Measurements from ENCODE around the gene ZNF19.
A peak's percentile ranks its signal among the peaks of the same experiment; 100 is the strongest.

Gene ZNF19

DNA sequence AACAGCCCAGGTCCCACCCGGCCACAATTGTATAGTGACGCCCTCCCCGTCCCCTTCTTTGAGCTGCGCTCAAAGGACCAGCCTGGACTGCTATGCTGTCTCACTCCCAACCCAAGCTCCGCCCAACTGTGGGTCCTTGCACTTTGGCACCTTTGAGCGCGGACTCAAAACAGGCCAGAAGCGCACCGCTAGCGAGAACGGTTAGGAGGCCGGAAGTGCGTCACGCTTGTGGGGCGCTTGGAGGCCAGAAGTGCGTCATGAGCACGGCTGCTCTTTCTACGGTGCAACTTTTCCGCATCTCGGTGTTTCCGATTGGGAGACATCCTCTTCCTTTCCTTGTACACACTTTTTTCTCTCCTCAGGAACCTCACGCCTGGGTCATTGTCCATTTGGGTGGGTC lies at the start of gene ZNF19:
Gene ZNF19 (minus strand): TSS at position 203 of the 400 bp plus-strand sequence. CDS start 7,210 bp downstream, outside the sequence.
- DNase-seq (ENCODE audit: low read depth in 3 of 3), result no peak

DNA sequence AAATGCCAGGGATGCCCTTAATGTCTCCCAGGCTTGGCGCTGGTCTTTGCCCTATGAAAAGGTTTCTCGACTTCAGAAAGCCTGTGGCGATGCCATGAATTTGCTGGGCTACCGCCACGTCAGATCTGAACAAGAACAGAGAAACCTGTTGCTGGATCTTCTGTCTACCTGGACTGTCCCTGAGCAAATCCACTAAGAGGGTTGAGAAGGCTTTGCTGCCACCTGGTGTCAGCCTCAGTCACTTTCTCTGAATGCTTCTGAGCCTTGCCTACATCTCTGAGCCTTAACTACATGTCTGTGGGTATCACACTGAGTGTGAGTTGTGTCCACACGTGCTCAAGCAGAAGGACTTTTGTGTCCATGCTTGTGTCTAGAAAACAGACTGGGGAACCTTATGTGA lies 48.5 kb upstream of the ZNF19 start:
- DNase-seq (ENCODE audit: low read depth in 3 of 3), result peak in 1 of 3 experiments; percentile 25

DNA sequence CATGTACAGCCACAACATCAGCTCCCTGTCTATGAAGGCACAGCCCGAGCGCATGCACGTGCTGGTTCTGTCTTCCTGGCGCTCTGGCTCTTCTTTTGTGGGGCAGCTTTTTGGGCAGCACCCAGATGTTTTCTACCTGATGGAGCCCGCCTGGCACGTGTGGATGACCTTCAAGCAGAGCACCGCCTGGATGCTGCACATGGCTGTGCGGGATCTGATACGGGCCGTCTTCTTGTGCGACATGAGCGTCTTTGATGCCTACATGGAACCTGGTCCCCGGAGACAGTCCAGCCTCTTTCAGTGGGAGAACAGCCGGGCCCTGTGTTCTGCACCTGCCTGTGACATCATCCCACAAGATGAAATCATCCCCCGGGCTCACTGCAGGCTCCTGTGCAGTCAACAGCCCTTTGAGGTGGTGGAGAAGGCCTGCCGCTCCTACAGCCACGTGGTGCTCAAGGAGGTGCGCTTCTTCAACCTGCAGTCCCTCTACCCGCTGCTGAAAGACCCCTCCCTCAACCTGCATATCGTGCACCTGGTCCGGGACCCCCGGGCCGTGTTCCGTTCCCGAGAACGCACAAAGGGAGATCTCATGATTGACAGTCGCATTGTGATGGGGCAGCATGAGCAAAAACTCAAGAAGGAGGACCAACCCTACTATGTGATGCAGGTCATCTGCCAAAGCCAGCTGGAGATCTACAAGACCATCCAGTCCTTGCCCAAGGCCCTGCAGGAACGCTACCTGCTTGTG lies 47.8 kb upstream of the ZNF19 start:
- no peak for DNase-seq (ENCODE audit: low read depth in 3 of 3)

DNA sequence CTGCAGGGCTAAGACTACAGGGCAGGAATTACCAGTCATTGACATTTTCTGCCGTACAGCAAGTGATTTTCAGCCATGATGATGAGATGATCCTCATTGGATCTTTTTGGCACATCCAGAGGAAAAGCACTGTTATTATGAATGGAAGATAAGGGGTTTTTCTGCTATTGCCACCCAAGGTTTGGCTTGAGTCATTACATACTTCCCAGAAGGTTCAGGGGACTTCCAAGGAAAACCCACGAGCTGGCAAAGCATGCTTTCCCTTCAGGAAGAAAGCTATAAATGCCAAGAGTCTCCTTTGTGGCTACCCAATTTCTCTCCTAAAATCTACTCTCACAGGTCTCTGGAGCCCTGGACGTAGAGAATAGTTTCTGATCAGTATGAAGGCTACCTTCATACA lies 43.2 kb upstream of the ZNF19 start:
- no peak for DNase-seq (ENCODE audit: low read depth in 3 of 3)

DNA sequence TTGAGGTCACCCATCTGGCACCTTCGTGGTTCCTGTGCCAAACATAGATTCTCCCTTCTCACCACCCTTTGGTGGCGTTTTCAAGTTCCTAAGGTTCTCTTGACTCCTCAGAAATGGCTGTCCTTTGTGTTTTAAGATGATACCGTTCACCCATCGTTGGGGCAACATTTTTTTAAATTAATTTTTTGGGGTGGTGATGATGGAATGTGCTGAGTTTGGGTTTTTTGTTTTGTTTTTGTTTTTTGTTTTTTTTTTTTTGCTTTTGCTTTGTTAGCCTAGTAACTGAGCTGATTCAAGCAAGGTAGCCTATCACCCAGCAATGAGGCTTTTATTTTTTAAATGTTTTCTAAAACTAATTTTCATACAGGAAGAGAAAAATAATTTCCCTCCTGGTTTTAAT lies 39.7 kb upstream of the ZNF19 start:
- DNase-seq (ENCODE audit: low read depth in 3 of 3), result no peak

DNA sequence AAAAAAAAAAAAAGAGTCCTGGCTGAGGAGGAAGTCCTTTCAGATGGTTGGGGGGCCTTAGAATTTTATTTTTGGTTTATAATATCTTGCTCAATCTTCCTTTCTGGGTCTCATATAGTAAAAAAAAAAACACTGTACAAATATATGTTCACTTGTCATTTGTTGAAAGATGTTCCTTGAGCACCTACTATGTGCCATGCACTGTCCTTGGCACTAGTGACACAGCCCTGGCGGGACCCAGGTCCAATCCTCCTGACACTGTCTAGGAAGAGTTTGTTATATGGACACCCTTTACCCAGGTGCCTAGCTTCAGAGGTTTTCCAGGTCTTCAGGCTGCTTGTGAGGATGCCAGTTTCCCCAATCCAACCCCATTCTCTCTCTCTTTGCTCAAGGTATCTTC lies 39.1 kb upstream of the ZNF19 start:
- DNase-seq (ENCODE audit: low read depth in 3 of 3), result no peak

DNA sequence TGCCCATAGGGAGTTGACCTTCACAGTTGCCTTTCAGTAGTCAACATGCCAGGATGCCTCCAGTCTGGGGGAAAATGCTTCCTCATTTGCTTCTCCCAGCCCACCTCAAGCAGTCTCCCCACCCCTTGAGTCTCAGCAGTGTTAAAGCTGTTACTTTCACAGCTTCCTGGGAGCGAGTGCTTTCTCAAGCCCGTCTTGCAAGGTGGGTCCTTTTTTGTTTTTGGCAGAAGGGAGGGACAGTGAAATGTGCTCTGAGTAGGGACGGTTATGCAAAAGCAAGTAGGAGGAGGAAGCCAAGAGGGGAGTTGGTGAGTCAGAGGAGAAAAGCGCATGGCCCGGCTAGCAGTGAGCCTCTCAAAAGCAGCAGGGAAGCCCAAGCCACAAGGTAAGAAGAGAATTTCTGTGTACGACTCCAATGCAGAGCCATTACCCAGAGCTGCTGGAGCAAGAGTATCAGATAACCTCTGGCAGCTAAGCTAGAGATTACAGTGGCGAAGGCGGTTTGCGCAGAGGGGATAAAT lies 37.0 kb upstream of the ZNF19 start, which contains the start of gene CHST4:
Gene CHST4 (plus strand): TSS at position 316 of the 521 bp plus-strand sequence. CDS start 10,252 bp downstream, outside the sequence.
- DNase-seq (ENCODE audit: low read depth in 3 of 3), result no peak

DNA sequence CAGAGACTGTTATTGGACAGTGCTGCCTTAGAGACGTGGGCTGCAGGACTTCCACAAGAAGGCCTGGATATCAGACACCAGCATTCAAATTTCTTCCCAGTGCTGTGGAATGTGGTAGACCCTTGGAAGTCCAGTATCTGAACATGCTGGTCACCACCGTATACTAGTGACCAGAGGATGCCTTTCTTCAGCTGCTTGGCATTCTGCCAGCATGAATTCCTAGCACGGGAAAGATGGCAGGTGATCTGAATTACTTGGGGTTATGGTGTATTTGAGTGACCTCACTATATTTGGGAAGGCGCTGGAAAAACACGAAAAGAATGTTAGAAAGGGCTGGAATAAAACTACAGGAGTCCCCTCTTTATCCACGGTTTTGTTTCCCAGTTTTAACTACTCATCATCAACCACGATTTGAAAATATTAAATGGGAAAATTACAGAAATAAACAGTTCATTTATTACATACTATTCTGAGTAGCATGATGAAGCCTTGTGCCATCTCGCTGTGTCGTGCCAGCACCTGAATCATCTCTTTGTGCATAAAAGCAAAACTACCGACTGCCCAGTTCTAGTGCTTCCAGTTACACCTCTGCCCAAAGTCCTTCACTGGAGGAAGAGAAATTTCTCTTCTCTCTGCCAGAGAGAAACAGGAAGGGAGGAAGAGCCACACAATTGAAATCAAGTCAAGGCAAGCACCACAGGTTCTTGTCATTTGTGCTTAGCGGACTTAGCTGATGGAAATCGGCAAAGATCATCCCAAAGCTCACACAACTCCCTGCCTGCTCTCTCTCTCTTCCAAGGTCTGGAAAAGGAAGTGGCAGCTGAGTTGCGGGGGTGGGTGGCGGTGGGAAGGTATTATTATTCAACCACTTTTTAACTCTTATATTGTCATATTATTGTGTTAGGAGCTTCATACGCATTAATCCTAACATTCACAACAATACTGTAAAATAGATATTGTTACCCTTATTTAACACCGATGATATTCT lies 35.7 kb upstream of the ZNF19 start:
- no peak for DNase-seq (ENCODE audit: low read depth in 3 of 3)

DNA sequence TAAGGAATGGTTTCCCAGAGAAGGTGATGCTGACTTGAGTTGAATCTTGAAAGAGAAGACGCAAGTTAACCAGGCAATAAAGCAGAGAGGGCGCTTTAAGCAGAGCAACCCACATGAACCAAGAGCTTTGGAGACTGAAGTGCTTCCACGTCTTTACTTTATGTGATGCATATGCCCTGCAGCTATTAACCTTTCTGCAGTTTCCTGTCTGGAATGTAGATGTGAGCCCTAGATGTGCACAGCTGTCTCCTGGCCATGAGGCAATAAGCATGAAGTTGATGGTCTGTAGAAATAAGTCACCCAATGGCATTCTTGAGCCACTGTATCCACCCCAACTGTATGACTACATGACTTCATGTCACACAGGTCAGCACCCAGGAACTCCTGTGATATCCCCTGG lies 31.4 kb upstream of the ZNF19 start:
- DNase-seq (ENCODE audit: low read depth in 3 of 3), result no peak

DNA sequence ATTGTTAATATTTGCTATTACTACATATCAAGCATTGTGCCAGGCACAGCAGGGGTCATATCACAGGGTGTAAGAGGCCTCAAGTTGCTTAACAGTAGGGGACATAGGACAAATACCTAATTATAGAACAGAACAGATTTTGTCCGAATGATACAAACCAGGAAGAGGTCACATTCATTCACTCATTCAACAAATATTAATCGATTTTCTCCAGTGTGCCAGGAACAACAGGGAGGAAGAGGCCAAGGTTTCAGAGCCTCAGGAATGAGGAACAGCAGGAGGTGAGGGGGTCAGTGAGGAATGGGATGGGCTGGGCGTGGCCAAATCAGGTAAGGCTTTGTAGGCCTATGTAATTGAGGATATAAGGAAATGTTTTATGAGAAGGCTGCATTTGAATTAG lies 25.9 kb upstream of the ZNF19 start:
- DNase-seq (ENCODE audit: low read depth in 3 of 3), result no peak

DNA sequence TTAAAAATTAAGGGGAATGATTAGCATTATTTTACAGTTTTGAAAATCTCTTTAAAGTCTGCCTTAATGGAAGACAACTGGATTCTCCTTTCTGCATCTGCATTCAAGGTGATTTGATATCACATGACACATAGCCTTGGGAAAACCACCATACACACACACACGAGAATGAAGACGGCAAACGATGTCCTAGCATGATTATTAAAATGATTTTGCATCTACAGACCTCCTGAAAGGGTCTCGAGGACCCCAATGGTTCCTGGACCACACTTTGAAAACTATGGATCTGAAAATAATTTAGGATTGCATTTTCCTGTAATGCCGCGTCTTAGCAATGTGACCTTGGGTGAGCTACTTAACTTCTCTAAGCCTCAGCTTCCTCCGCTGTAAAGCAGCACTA lies 25.4 kb upstream of the ZNF19 start:
- no peak for DNase-seq (ENCODE audit: low read depth in 3 of 3)

DNA sequence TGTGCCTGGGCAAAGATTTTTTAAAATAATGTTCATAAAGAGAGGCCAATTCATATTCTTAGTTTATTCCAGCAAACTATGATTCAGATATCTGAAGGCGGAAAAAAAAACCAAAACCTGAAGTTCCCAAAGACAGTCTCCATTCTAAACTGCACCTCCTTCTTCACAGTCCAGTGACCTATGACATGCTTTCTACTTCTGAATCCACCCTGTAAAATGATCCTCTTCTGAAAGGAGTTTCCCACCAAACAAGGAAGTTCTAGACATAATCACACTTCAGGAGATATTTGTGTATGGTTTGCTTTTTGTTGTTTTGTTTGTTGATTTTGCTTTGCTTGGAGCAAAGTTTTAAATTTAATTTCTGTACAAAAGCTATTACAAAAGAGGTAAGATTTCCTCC lies 24.2 kb upstream of the ZNF19 start:
- no peak for DNase-seq (ENCODE audit: low read depth in 3 of 3)

DNA sequence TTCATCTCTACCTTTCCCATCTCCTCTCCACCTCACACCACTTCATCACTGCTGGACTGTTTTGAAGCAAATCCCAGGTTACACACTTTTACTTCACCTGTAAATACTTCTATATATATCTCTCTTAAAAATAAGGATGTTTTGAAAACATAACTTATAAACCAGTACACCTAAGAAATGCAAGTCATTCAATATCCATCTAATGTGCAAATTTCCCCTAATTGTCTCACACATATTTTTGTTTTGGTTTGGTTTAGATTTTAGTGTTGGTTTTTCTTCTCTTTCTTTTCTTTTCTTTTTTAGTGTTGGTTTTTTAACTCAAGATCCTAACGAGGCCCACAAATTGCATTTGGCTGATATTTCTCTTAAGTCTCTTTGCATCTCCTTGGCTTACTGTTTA lies 17.9 kb upstream of the ZNF19 start:
- DNase-seq (ENCODE audit: low read depth in 3 of 3), result no peak

DNA sequence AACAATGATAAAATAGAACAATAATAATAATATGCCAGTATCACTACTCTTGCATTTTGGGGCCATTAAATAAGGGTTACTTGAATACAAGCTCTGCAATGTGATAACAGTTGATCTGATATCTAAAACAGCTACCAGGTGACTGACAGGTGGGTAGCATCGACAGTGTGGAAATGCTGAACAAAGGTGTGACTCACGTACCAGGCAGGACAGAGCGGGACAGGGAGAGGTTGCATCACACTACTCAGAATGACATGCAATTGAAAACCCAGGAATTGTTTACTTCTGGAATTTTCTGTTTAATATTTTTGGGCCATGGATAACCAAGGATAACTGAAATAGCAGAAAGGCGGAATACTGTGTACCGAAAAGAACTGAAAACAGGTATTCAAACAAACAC lies 15.8 kb upstream of the ZNF19 start:
- no peak for DNase-seq (ENCODE audit: low read depth in 3 of 3)

DNA sequence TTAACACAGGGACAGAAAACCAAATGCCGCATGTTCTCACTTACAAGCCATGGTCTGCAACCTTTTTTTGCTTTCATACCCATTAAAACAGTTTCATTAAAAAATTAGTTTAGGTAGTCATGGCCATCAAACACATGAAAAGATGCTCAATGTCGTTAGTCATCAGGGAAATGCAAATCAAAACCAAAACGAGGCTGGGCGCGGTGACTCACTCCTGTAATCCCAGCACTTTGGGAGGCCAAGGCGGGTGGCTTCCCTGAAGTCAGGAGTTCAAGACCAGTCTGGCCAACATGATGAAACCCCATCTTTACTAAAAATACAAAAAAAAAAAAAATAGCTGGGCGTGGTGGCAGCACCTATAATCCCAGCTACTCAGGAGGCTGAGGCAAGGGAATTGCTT lies 14.9 kb upstream of the ZNF19 start:
- DNase-seq (ENCODE audit: low read depth in 3 of 3), result peak in 1 of 3 experiments; percentile 18

DNA sequence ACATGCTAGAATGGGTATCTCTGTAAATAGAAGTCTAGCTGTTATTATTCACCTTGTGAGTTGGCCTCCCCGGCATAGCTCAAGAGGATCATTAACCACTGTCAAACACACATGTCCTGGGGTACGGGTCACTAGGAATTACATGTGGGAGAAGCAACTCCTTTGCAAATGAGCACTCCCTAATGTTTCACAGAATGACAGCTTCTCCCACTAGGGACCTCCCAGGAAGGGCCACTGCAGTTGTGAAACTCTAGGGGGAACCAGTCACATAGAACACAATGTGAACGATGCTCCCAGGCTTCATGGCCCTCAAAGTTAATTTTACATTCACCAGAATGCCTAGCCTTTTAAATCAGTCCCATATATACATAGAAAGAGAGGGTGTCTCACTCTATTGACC lies 12.4 kb upstream of the ZNF19 start:
- no peak for DNase-seq (ENCODE audit: low read depth in 3 of 3)

DNA sequence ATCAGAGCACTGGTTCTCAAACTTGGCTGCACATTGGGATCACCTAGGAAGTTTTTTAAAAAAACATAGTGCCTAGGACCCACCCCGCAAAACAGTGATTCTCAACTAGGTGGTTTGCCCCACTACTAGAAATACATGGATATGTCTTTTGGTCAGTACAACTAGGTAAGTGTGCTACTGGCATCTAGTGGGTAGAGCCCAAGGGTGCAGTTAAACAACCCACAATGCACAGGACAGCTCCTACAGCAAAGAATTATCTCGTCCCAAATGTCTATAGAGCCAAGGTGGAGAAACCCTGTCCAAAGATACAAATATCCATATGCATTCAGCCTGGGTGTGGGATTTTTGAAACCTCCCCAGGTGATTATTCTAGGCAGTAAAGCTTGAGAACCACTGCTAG lies 11.8 kb upstream of the ZNF19 start:
- no peak for DNase-seq (ENCODE audit: low read depth in 3 of 3)

DNA sequence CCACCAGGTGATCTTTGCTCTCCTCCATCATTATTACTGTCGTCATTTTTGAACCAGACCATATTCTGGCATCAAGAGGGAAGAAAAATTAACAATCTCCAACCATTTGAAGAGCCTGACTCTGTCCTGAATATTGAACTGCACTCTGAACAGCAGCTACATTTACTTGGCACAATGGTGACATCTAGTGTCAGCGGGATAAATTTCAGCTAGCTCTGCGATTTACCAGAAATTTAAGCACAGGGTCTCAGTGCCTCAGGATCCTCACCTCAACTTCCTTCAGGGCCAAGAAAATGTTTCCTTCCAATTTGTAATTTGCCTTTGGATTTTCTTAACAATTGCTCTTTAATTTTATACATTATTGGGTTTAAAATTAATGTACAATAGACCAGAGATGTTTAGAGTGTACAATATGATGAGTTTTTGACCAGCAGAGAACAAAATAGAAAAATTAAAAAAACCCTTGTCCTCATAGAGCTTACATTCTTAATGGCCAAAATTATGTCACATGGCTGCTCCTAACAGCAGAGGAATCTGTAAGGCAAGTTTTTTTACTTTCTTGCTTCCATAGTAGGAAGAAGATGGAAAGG lies 10.7 kb upstream of the ZNF19 start:
- DNase-seq (ENCODE audit: low read depth in 3 of 3), result peak in 2 of 3 experiments; percentile 15 to 34

DNA sequence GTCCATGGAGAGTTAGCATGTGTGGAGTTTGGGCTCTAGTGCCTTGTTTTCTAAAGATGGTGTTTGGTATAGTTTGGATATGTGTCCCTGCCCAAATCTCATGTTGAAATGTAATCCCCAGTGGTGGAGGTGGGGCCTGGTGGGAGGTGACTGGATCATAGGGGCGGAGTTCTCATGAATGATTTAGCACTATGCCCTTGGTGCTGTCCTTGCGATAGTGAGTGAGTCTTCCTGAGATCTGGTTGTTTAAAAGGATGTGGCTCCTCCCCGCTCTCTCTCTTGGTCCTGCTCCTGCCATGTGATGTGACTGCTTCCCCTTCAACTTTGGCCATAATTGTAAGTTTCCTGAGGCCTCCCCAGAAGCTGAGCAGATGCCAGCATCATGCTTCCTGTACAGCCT lies 8.9 kb upstream of the ZNF19 start:
- DNase-seq (ENCODE audit: low read depth in 3 of 3), result no peak

DNA sequence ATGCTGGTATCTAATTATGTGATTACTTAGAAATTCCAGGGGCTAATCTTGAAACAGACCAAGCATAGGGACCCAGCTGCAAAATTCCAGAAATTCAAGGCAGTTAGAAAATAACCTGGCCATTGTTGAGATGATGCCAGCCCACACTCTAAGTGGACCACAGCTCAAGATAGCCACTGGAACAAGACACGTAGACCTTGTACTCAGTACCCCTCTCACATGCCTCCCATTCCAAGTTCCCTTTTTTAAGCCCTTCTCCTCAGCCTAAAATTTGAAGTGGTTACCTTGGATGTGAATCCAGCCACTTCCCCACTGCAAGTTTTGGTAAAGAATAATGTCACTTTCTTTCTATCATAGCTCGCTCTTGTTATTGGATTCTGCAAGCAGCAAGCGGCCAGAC lies 4.1 kb upstream of the ZNF19 start:
- DNase-seq (ENCODE audit: low read depth in 3 of 3), result no peak

DNA sequence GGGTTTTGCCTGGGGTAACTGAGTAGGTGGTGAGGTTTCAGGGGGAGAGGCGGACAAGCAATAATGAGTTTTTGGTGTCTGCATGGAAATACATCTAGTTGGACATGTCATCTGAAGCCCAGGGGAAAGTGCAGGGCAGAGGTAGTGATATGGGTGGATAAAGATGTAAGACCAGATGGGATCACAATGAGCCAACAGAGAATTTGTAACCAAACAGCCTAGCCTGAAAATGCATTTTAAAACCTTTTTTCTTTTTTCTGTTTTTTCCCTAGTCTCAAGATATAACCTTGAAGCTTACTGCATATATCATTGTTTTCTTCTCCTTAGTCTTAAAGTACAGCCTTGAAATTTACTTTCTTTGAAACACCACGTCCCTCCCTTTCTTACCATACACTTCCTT lies 3.7 kb upstream of the ZNF19 start:
- no peak for DNase-seq (ENCODE audit: low read depth in 3 of 3)

DNA sequence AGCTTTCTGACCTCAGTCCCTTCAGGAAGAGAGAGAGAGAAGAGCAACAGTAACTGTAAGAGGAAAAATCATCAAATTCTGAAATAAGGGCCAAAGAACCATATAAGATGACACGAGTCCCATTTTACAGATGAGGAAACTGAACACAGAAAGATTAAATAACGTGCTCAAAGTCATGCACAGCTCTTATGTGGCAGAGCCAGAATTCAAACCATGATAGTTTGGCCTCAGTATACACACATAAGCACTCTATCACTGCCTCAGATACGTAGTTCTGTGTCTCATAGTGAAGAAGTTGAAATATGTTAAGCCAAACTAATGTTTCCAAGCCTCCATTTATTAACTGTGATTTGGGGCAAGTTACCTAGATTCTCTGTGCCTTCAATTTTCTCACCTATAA lies 1.9 kb upstream of the ZNF19 start:
- DNase-seq (ENCODE audit: low read depth in 3 of 3), result no peak
